Skeletal muscle tissue (tissue), 4 donors: Measurements from ENCODE around the gene UBAC1. TPM values are rescaled to one million over a fixed set of nuclear protein-coding genes. Genes with fewer than 3 reads are reported as not detected.

Experiments
- H3K27ac ChIP-seq: one replicate; pipeline ENCODE4 v1.7.0; 2013; ENCODE audit warnings: mild to moderate bottlenecking, low read depth, low read length, inconsistent platforms
- H3K27me3 ChIP-seq, 3 donors: one replicate each; pipeline ENCODE4 v1.7.0; 2013; ENCODE audit warnings: low read length in 3 of 3; ENCODE audit not compliant: control insufficient read depth in 3 of 3, insufficient read depth in 3 of 3
- H3K36me3 ChIP-seq, 3 donors: one replicate each; pipeline ENCODE4 v1.7.0; 2013; ENCODE audit warnings: low read length in 3 of 3; ENCODE audit not compliant: control insufficient read depth in 3 of 3, insufficient read depth in 3 of 3
- H3K4me1 ChIP-seq, 3 donors: one replicate each; pipeline ENCODE4 v1.7.0; 2013; ENCODE audit warnings: low read length in 3 of 3, mild to moderate bottlenecking in 3 of 3; ENCODE audit not compliant: control insufficient read depth in 3 of 3, insufficient read depth in 3 of 3
- H3K4me3 ChIP-seq, 3 donors: one replicate each; pipeline ENCODE4 v1.7.0; 2013; ENCODE audit warnings: low read length in 3 of 3
- H3K9ac ChIP-seq, 3 donors: one replicate each; pipeline ENCODE4 v1.7.0; 2013; ENCODE audit warnings: low read length in 3 of 3, mild to moderate bottlenecking in 3 of 3, moderate library complexity in 2 of 3, low read depth in 1 of 3
- H3K9me3 ChIP-seq, 3 donors: one replicate each; pipeline ENCODE4 v1.7.0; 2013; ENCODE audit warnings: low read length in 3 of 3; ENCODE audit not compliant: control insufficient read depth in 3 of 3
- total RNA-seq: library from RNA; depleted of rRNA; stranded (reverse); fragments of >200 nt; gene quantifications from one replicate; pipeline ENCODE4 v1.2.3, GENCODE V29; 2014
- donor health status: Osteomylitis.

The UBAC1 gene
- total RNA-seq, 1 donor from 2014 or later: 37.6 TPM

DNA sequence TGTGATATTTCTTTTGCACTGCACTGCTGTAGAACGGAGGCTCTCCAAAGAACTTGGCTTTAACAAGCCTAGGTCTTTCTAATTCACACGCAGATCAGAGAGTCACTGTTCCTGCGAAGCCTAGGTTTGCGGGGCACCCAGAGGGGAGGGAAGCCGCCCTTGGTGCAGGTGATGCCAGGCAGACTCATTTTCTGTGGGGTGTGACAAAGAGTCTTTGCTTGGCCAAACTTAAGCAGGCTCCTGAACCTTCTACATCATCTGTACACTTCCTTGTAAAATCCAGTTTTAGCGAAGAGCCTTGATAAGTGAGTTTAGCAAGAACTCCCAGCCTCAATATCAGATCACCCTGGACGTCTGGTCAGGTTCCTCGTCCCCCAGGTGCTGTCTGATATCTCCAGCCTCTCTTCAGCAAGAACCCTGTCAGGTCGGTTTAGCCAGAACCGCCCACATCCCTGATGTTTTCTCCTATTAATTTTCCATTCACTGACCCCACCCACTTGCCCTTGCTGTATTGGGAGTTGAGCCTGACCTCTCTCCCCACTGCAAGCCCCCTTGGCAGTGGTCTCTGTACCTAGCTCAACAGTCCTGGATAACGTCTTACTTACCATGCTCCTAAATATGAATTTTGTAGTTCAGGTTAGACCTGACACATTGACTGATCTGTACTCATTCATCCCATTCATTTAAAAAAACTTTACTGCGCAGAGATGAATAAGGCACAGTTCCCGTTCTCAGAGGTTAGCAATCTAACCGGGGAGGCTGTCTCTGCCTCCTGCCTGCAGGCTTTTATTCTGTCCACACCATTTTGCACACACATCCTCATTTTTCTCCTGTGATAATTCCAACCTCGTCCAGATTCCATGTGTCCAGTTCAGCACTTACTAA is 880 bp upstream of the UBAC1 start:
- no peak overlapping the region for H3K27ac ChIP-seq
- no peaks in the 10 kb centered on the region for H3K36me3 ChIP-seq
- peaks cover 28 to 38% (median 30%) of the 10 kb centered on the region in 3 donors for H3K4me1 ChIP-seq
- no peaks in the 10 kb centered on the region for H3K27me3 ChIP-seq
- no peaks in the 10 kb centered on the region for H3K9me3 ChIP-seq
- H3K4me3 ChIP-seq: peak overlapping the region in 1 of 3 donors; percentile 48
- no peak overlapping the region for H3K9ac ChIP-seq

DNA sequence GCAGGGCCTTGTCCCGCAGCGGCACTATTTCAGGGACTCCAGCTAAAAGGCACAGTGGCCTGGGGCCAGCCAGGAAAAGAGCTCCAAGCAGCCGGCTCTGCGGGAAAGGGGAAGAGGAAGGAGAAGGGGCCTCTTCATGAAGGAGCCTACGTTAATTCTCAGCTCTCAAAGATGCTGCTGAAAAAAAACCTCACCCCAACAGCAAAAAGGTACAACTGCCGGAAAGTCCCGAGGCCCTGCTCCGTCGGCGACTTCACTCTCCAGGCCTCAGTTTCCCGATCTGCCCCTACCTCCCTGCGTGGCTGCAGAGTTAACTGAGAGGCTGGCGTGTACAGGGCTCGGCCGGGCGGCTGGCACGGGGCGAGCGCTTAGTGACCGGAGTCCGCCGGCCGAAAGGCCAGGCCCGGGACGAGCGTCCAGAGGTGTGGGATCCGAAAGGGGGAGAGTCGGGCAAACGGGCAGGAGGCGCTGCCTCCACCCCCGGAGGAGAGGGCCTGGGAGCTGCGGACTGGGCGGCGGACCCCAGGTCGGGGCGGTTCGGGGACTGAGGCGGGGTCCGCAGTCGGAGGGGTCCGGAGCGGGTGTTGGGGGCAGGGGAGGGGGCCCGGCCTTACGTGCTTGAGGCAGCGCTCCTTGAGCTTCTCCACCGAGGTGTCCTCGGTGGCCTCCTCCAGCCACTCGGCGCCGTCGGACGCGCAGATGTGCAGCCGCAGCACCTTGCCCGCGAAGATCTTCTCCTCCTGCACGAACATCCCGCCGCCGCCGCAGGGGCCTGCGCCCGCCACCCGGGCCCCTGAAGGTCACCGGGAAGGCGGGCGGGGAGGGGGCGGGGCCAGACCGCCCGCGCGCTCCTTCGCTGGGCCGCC is 529 bp downstream of the UBAC1 start:
- Histone ChIP-seq H3K9me3 (no peaks in the 10 kb centered on the region), H3K4me1 (peaks cover 40 to 50% (median 43%) of the 10 kb centered on the region in 3 donors), H3K27ac (peak overlapping the region; percentile 92)

GRCh38 chr9:135959814-135960213 is 1.4 kb downstream of the UBAC1 start:
- Histone ChIP-seq H3K4me1 (peaks cover 46 to 58% (median 49%) of the 10 kb centered on the region in 3 donors), H3K27me3 (no peaks in the 10 kb centered on the region), H3K9ac (peak overlapping the region; percentile 90 to 97 (median 96)), H3K27ac (peak overlapping the region; percentile 92), H3K36me3 (peaks cover 0 to 1% (median under 1%) of the 10 kb centered on the region in 3 donors), H3K9me3 (no peaks in the 10 kb centered on the region), H3K4me3 (peak overlapping the region; percentile 76 to 92 (median 87))

More for the DNA sequence above, 529 bp downstream of the UBAC1 start:
- H3K9ac ChIP-seq: peak overlapping the region; percentile 90 to 97 (median 96)
- H3K27me3 ChIP-seq: no peaks in the 10 kb centered on the region
- no peaks in the 10 kb centered on the region for H3K36me3 ChIP-seq
- H3K4me3 ChIP-seq: peak overlapping the region; percentile 76 to 92 (median 87)

DNA sequence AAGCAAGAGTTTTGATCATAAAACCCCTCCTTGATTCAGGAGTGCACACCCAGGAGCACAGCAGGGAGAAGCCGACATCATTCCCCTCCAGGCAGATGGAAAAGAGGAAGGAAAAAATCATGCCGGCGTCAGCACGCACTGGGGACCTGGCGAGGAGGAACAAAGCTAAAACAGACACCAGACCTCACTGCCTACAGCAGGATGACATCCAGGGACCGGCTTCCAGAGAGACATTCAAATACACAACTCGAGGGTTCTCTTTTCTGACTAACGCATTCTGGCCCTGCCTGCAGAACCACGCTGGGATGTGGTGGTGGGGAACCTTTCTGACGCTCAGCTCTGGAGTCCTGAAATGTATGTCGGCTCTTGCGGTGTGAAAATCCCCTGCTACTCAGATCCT is 2.7 kb downstream of the UBAC1 start:
- Histone ChIP-seq H3K27ac (peak overlapping the region; percentile 92), H3K4me3 (peak overlapping the region in 2 of 3 donors; percentile 57 to 62), H3K36me3 (peaks cover 10 to 12% (median 11%) of the 10 kb centered on the region in 3 donors), H3K9me3 (no peaks in the 10 kb centered on the region), H3K27me3 (no peaks in the 10 kb centered on the region), H3K4me1 (peaks cover 49 to 69% (median 59%) of the 10 kb centered on the region in 3 donors), H3K9ac (peak overlapping the region; percentile 52 to 97 (median 55))

DNA sequence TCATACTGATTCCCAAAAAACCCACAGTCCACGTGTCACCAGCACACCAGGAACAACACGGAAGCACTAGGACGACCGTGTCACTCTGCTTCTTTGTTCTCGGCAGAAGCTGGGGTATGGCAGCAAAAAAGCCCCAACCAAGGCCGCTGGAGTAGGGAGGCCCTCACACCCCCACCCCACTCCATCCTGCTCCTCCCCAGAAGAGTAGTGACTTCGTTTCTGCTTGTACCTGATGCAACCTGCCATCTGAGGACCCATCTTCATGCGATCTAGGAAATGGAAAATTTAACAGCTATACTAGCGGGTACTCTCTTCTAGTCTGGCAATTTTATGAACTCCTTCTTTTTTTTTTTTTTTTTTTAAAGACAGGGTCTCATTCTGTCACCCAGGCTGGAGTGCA is 3.7 kb downstream of the UBAC1 start:
- Histone ChIP-seq H3K4me1 (peaks cover 58 to 78% (median 67%) of the 10 kb centered on the region in 3 donors), H3K27me3 (no peaks in the 10 kb centered on the region), H3K4me3 (peak overlapping the region; percentile 31 to 57 (median 45)), H3K36me3 (peaks cover 17 to 19% (median 18%) of the 10 kb centered on the region in 3 donors), H3K9ac (peak overlapping the region; percentile 57 to 85 (median 79)), H3K27ac (peak overlapping the region; percentile 92), H3K9me3 (no peaks in the 10 kb centered on the region)

GRCh38 chr9:135956802-135957174 is 4.4 kb downstream of the UBAC1 start:
- Histone ChIP-seq H3K4me3 (peak overlapping the region; percentile 46 to 57 (median 48)), H3K27ac (peak overlapping the region; percentile 92), H3K36me3 (peaks cover 21 to 24% (median 23%) of the 10 kb centered on the region in 3 donors), H3K9ac (peak overlapping the region; percentile 57 to 85 (median 79)), H3K4me1 (peaks cover 64 to 80% (median 72%) of the 10 kb centered on the region in 3 donors), H3K9me3 (no peaks in the 10 kb centered on the region), H3K27me3 (no peaks in the 10 kb centered on the region)

DNA sequence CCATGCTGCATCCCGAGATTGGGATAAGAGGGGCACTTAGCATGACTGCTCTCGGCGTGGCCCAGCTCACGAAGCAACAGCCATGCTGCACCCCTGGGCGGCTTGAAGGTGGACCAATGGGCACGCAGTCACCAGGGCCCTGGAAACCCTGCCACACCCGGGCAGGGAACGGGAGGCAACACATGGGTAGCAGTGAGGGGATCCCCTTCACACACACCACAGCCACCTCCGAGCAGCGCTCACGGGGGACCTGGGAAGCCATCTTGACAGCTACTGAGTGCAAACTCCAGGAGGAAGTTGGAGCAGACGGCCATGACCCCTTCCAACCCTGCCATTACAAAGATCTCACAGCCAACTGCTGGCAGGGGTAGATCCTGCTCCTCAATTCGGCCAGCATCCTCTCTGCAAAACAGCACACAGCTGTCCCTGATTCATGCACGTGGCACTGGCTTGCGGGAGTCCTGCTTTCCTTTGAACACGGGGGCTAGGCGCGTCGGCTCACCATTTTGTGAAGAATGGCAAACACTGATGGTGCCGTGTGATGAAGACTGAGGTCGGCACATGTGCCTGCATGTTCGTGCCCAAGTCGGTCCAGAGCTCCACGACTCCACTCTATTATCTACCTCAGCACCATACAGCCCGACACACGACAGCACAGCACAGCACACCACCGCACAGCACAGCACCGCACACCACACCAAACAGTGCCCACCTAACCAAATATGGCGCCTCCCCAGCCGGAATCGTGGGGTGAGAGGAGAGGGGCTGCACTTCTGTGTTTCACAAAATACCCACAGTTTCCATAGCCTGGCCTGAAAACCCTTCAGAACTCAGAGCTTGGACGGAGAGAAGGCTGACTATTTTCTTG is 5.0 kb downstream of the UBAC1 start:
- H3K36me3 ChIP-seq: peaks cover 21 to 24% (median 24%) of the 10 kb centered on the region in 3 donors
- H3K9ac ChIP-seq: peak overlapping the region; percentile 54 to 85 (median 79)
- H3K27me3 ChIP-seq: no peaks in the 10 kb centered on the region
- H3K27ac ChIP-seq: peak overlapping the region; percentile 58
- H3K4me3 ChIP-seq: peak overlapping the region; percentile 46 to 57 (median 48)
- H3K9me3 ChIP-seq: no peaks in the 10 kb centered on the region
- H3K4me1 ChIP-seq: peaks cover 65 to 79% (median 71%) of the 10 kb centered on the region in 3 donors

DNA sequence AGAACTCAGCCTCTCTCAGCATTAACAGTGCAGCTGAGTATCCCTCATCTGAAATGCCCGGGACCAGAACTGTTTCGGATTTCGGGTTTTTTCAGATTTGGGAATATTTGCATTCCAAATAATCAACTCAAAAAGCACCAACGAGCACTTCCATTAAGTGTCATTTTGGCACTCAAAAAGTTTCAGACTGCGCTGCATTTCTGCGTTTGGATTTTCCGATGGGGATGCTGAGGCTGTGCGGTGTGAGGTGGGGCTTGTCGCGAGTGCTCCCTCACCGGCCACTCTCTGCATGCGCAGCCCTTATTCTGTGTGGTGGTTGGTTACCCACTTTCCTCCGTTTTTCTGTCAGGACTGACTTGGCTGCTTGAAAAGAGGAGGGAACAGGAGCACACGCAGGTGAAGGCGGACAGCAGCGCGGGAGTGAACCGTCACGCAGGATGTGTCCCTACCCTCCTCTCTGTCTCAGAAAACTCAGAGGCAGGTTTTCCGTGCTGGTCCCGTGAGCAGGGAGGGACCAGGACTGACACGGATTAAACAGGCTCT is 8.4 kb downstream of the UBAC1 start:
- no peaks in the 10 kb centered on the region for H3K9me3 ChIP-seq
- H3K27ac ChIP-seq: peak overlapping the region; percentile 84
- H3K36me3 ChIP-seq: peaks cover 28 to 43% (median 30%) of the 10 kb centered on the region in 3 donors
- H3K9ac ChIP-seq: peak overlapping the region; percentile 34 to 72 (median 68)
- peaks cover 65 to 88% (median 81%) of the 10 kb centered on the region in 3 donors for H3K4me1 ChIP-seq
- H3K27me3 ChIP-seq: no peaks in the 10 kb centered on the region
- H3K4me3 ChIP-seq: peak overlapping the region; percentile 6 to 52 (median 15)
